Smooth muscle cell (in vitro differentiated cells): ENCODE measurements around the gene GNGT2. TPM values are rescaled to one million over a fixed set of nuclear protein-coding genes. Genes with fewer than 3 reads are reported as not detected.
A peak's percentile ranks its signal among the peaks of the same experiment; 100 is the strongest.

Source experiments
- DNase-seq: peaks from one replicate; lab custom pipeline; 2025; ENCODE audit not compliant: unreplicated experiment; lab: John Stamatoyannopoulos, UW
- H2AFZ ChIP-seq: fragments of 200-600 bp; sonication (generic); 2 replicates; pipeline ENCODE4 v1.6.0; 2016; ENCODE audit warnings: antibody characterized with exemption, low read depth, mild to moderate bottlenecking
- H3F3A ChIP-seq: fragments of 200-600 bp; sonication (generic); 2 replicates; pipeline ENCODE4 v1.6.0; 2017; ENCODE audit warnings: antibody characterized with exemption, low read depth
- H3K27ac ChIP-seq: fragments of 200-600 bp; sonication (generic); 2 replicates; pipeline ENCODE4 v1.5.1; 2016; ENCODE audit warnings: low read depth, mild to moderate bottlenecking
- H3K27me3 ChIP-seq: fragments of 200-600 bp; sonication (generic); 2 replicates; pipeline ENCODE4 v1.6.1; 2016; ENCODE audit warnings: low read depth, mild to moderate bottlenecking
- H3K36me3 ChIP-seq: fragments of 200-600 bp; sonication (generic); 2 replicates; pipeline ENCODE4 v1.5.1; 2016; ENCODE audit warnings: low read depth
- H3K4me1 ChIP-seq: fragments of 200-600 bp; sonication (generic); 2 replicates; pipeline ENCODE4 v1.5.1; 2016; ENCODE audit warnings: low read depth
- H3K4me2 ChIP-seq: fragments of 200-600 bp; sonication (generic); 2 replicates; pipeline ENCODE4 v1.6.0; 2016; ENCODE audit warnings: mild to moderate bottlenecking
- H3K4me3 ChIP-seq: fragments of 200-600 bp; sonication (generic); 2 replicates; pipeline ENCODE4 v1.5.1; 2016; ENCODE audit warnings: mild to moderate bottlenecking
- H3K79me2 ChIP-seq: fragments of 200-600 bp; sonication (generic); 2 replicates; pipeline ENCODE4 v1.6.0; 2016; ENCODE audit warnings: low read depth, mild to moderate bottlenecking
- H3K9ac ChIP-seq: fragments of 200-600 bp; sonication (generic); 2 replicates; pipeline ENCODE4 v1.6.0; 2016; ENCODE audit warnings: low read depth
- H3K9me3 ChIP-seq: fragments of 200-600 bp; sonication (generic); replicated peaks from 2 replicates; pipeline ENCODE4 v1.5.1; 2016; ENCODE audit warnings: low read depth
- H4K20me1 ChIP-seq: fragments of 200-600 bp; sonication (generic); 2 replicates; pipeline ENCODE4 v1.6.0; 2016; ENCODE audit warnings: low read depth
- CTCF ChIP-seq: fragments of 200-600 bp; sonication (generic); IDR thresholded peaks from 2 replicates; pipeline ENCODE4 v1.5.1; 2017; ENCODE audit warnings: borderline replicate concordance, mild to moderate bottlenecking, antibody characterized with exemption; ENCODE audit not compliant: insufficient read depth, poor library complexity, severe bottlenecking
- WGBS: methylation state at CpG from one replicate; pipeline ENCODE4 v1.1.7; 2016; ENCODE audit warnings: low lambda C conversion rate; 5-methylcytosine and 5-hydroxymethylcytosine counted together
- polyA plus RNA-seq: library from polyadenylated mRNA; unstranded; fragments of >200 nt; fragmentation: Nextera tagmentation; extraction: Ambion mirVana; gene quantifications from 2 replicates; pipeline ENCODE4 v1.2.1, GENCODE V29; 2016
- total RNA-seq: library from RNA; depleted of rRNA; stranded (reverse); fragments of >200 nt; gene quantifications from 2 replicates; pipeline ENCODE4 v1.2.3, GENCODE V29; 2014

Gene GNGT2
- total and polyA plus RNA-seq, 2 experiments from 2014 or later, result 0.75 to 0.81 TPM

- no peak overlapping the region for H3K9ac ChIP-seq
- H3K27me3 ChIP-seq, result peaks cover 41% of the 10 kb centered on the region
- H3F3A ChIP-seq, result no peaks in the 10 kb centered on the region
- WGBS, result 93% methylated on average over 3 of the region's 3 CpGs
- no peaks in the 10 kb centered on the region for H4K20me1 ChIP-seq
- no peak overlapping the region for H3K4me2 ChIP-seq
- no peak overlapping the region for H3K27ac ChIP-seq
- no peaks in the 10 kb centered on the region for H3K9me3 ChIP-seq
- H3K36me3 ChIP-seq, result no peaks in the 10 kb centered on the region
- peaks cover 9% of the 10 kb centered on the region for H3K4me1 ChIP-seq
- H3K4me3 ChIP-seq, result no peak overlapping the region
- no peak for DNase-seq
- H2AFZ ChIP-seq, result no peak overlapping the region
- no peak for TF ChIP-seq CTCF
- no peaks in the 10 kb centered on the region for H3K79me2 ChIP-seq
Measured at GRCh38 chr17:49226771-49227435, 16.5 kb upstream of the GNGT2 start.

GRCh38 chr17:49225554-49226236 lies 15.3 kb upstream of the GNGT2 start:
- no peak for DNase-seq
- no peaks in the 10 kb centered on the region for H3K9me3 ChIP-seq
- no peaks in the 10 kb centered on the region for H4K20me1 ChIP-seq
- H3K4me1 ChIP-seq, result peaks cover 9% of the 10 kb centered on the region
- no peaks in the 10 kb centered on the region for H3K79me2 ChIP-seq
- no peaks in the 10 kb centered on the region for H3K36me3 ChIP-seq
- H3K27ac ChIP-seq, result no peak overlapping the region
- H3F3A ChIP-seq, result no peaks in the 10 kb centered on the region
- peaks cover 41% of the 10 kb centered on the region for H3K27me3 ChIP-seq
- H2AFZ ChIP-seq, result no peak overlapping the region
- no peak for TF ChIP-seq CTCF
- WGBS, result 86% methylated on average over 8 of the region's 8 CpGs
- H3K9ac ChIP-seq, result no peak overlapping the region
- no peak overlapping the region for H3K4me2 ChIP-seq
- H3K4me3 ChIP-seq, result no peak overlapping the region

- H3K27me3 ChIP-seq, result peaks cover 41% of the 10 kb centered on the region
- H3K27ac ChIP-seq, result no peak overlapping the region
- no peaks in the 10 kb centered on the region for H3K79me2 ChIP-seq
- no peak overlapping the region for H3K4me3 ChIP-seq
- H3K9ac ChIP-seq, result no peak overlapping the region
- WGBS, result 36% methylated on average over 9 of the region's 11 CpGs
- H3K4me1 ChIP-seq, result peaks cover 9% of the 10 kb centered on the region
- H2AFZ ChIP-seq, result no peak overlapping the region
- H3F3A ChIP-seq, result no peaks in the 10 kb centered on the region
- no peaks in the 10 kb centered on the region for H4K20me1 ChIP-seq
- H3K9me3 ChIP-seq, result no peaks in the 10 kb centered on the region
- no peaks in the 10 kb centered on the region for H3K36me3 ChIP-seq
- DNase-seq, result no peak
- TF ChIP-seq CTCF, result no peak
- peak overlapping the region; percentile 73 for H3K4me2 ChIP-seq
Measured at GRCh38 chr17:49224997-49225337, 14.6 kb upstream of the GNGT2 start.
